Measurements from ENCODE around the gene WDR44.
"Not testable (repeated sequence)": the region's sequence is repeated elsewhere in the genome, so short reads cannot be mapped to it uniquely, and the experiment has no call there.

GRCh38 chrX:118482384-118482783 lies 136.5 kb downstream of the WDR44 start:
- TF ChIP-seq EZH2 (IDR thresholded peaks at IDR 0.05; ENCODE audit: insufficient read depth, low read length); CTCF (IDR thresholded peaks at IDR 0.05; ENCODE audit: insufficient read depth, low read depth, low read length): not testable (repeated sequence)
